Hepatocyte (in vitro differentiated cells): Measurements from ENCODE around the gene DHCR24. TPM values are rescaled to one million over a fixed set of nuclear protein-coding genes. Genes with fewer than 3 reads are reported as not detected.

ENCODE experiments used
- DNase-seq: peaks from one replicate; pipeline ENCODE4 v3.0.0-alpha.2; 2016; ENCODE audit warnings: low spot score
- H2AFZ ChIP-seq: fragments of 200-600 bp; sonication (generic); 2 replicates; pipeline ENCODE4 v1.6.0; 2016; ENCODE audit warnings: antibody characterized with exemption, mild to moderate bottlenecking
- H3K27ac ChIP-seq: fragments of 200-600 bp; sonication (generic); 2 replicates; pipeline ENCODE4 v1.5.1; 2016; ENCODE audit warnings: mild to moderate bottlenecking
- H3K27me3 ChIP-seq: fragments of 200-600 bp; sonication (generic); 2 replicates; pipeline ENCODE4 v1.6.1; 2016
- H3K36me3 ChIP-seq: fragments of 200-600 bp; sonication (generic); replicated peaks from 2 replicates; pipeline ENCODE4 v1.5.1; 2016; ENCODE audit warnings: low read depth; ENCODE audit not compliant: insufficient read depth
- H3K4me1 ChIP-seq: fragments of 200-600 bp; sonication (generic); 2 replicates; pipeline ENCODE4 v1.5.1; 2016; ENCODE audit warnings: mild to moderate bottlenecking, moderate library complexity; ENCODE audit not compliant: insufficient read depth
- H3K4me2 ChIP-seq: fragments of 200-600 bp; sonication (generic); 2 replicates; pipeline ENCODE4 v1.6.0; 2016
- H3K4me3 ChIP-seq: fragments of 200-600 bp; sonication (generic); 2 replicates; pipeline ENCODE4 v1.5.1; 2016; ENCODE audit warnings: mild to moderate bottlenecking
- H3K79me2 ChIP-seq: fragments of 200-600 bp; sonication (generic); 2 replicates; pipeline ENCODE4 v1.6.0; 2017; ENCODE audit warnings: mild to moderate bottlenecking
- H3K9me2 ChIP-seq: fragments of 200-600 bp; sonication (generic); replicated peaks from 2 replicates; pipeline ENCODE4 v1.6.0; 2017; ENCODE audit warnings: mild to moderate bottlenecking; ENCODE audit not compliant: insufficient read depth
- H3K9me3 ChIP-seq: fragments of 200-600 bp; sonication (generic); 2 replicates; pipeline ENCODE4 v1.5.1; 2016; ENCODE audit warnings: low read depth, mild to moderate bottlenecking
- H4K20me1 ChIP-seq: fragments of 200-600 bp; sonication (generic); 2 replicates; pipeline ENCODE4 v1.6.0; 2016; ENCODE audit warnings: mild to moderate bottlenecking; ENCODE audit not compliant: insufficient read depth, poor library complexity, severe bottlenecking
- EZH2 ChIP-seq: fragments of 200-600 bp; sonication (generic); IDR thresholded peaks from 2 replicates; pipeline ENCODE4 v1.6.1; 2016; ENCODE audit warnings: antibody characterized with exemption, mild to moderate bottlenecking, borderline replicate concordance
- EZH2phosphoT487 ChIP-seq: fragments of 200-600 bp; sonication (generic); IDR thresholded peaks from one replicate; pipeline ENCODE4 v1.6.1; 2018; ENCODE audit warnings: antibody characterized with exemption, mild to moderate bottlenecking, low read depth, moderate library complexity; ENCODE audit not compliant: unreplicated experiment, severe bottlenecking
- WGBS: methylation state at CpG from one replicate; pipeline ENCODE4 v1.1.6; 2016; ENCODE audit warnings: low lambda C conversion rate; ENCODE audit errors: missing lambda C conversion rate; 5-methylcytosine and 5-hydroxymethylcytosine counted together
- polyA plus RNA-seq: library from polyadenylated mRNA; unstranded; fragments of >200 nt; fragmentation: Nextera tagmentation; extraction: Ambion mirVana; gene quantifications from 2 replicates; pipeline ENCODE4 v1.2.1, GENCODE V29; 2016
- total RNA-seq: library from RNA; depleted of rRNA; stranded (reverse); fragments of >200 nt; gene quantifications from 2 replicates; pipeline ENCODE4 v1.2.3, GENCODE V29; 2014
- TF ChIP-seq, protein P1 (sequence below): fragments of 200-600 bp; sonication (generic); IDR thresholded peaks from 2 replicates; pipeline ENCODE4 v1.5.1; 2016; ENCODE audit warnings: antibody characterized with exemption, mild to moderate bottlenecking; ENCODE audit not compliant: poor library complexity

DHCR24 gene
- total and polyA plus RNA-seq, 2 experiments from 2014 or later: 282 to 318 TPM

DNA sequence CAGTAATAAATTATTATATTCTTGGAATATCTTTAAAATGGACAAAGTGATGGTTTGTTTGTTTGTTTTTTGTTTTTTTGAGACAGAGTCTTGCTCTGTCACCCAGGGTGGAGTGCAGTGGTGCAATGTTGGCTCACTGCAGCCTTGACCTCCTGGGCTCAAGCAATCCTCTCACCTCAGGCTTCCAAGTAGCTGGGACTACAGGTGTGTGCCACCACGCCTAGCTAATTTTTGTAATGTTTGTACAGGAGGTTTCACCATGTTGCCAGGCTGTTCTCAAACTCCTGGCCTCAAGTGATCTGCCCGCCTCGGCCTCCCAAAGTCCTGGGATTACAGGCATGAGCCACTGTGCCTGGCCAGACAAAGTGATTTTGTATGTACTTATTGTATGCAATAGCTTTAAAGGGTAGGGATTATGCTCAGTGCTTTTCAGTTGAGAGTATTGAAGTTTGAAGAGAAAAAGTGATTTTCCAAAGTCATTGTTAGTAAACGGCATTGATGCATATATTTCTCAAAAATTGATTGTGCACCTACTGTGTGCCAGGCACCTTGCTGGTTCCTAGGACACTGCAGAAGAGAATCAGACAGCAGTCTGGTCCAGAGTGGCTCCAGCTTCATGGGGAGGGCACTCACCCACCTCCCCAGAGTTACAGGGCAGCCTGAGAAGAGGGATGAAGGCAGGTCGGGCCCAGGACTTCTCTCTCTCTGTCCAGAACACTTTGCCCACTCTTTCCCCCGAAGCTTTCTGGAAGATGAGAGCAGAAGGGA, 51.7 kb downstream of the DHCR24 start:
- no peaks in the 10 kb centered on the region for H3K4me1 ChIP-seq
- no peak for DNase-seq
- no peaks in the 10 kb centered on the region for H3K36me3 ChIP-seq
- H2AFZ ChIP-seq: no peak overlapping the region
- no peaks in the 10 kb centered on the region for H4K20me1 ChIP-seq
- TF ChIP-seq EZH2 (no peak), EZH2phosphoT487 (no peak)
- TF ChIP-seq, protein P1, sequence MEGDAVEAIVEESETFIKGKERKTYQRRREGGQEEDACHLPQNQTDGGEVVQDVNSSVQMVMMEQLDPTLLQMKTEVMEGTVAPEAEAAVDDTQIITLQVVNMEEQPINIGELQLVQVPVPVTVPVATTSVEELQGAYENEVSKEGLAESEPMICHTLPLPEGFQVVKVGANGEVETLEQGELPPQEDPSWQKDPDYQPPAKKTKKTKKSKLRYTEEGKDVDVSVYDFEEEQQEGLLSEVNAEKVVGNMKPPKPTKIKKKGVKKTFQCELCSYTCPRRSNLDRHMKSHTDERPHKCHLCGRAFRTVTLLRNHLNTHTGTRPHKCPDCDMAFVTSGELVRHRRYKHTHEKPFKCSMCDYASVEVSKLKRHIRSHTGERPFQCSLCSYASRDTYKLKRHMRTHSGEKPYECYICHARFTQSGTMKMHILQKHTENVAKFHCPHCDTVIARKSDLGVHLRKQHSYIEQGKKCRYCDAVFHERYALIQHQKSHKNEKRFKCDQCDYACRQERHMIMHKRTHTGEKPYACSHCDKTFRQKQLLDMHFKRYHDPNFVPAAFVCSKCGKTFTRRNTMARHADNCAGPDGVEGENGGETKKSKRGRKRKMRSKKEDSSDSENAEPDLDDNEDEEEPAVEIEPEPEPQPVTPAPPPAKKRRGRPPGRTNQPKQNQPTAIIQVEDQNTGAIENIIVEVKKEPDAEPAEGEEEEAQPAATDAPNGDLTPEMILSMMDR: no peak
- H3K9me2 ChIP-seq: no peaks in the 10 kb centered on the region
- no peaks in the 10 kb centered on the region for H3K9me3 ChIP-seq
- no peak overlapping the region for H3K4me3 ChIP-seq
- H3K27ac ChIP-seq: no peak overlapping the region
- no peaks in the 10 kb centered on the region for H3K27me3 ChIP-seq
- H3K79me2 ChIP-seq: no peaks in the 10 kb centered on the region
- WGBS: 88% methylated on average over 6 of the region's 6 CpGs
- no peak overlapping the region for H3K4me2 ChIP-seq

DNA sequence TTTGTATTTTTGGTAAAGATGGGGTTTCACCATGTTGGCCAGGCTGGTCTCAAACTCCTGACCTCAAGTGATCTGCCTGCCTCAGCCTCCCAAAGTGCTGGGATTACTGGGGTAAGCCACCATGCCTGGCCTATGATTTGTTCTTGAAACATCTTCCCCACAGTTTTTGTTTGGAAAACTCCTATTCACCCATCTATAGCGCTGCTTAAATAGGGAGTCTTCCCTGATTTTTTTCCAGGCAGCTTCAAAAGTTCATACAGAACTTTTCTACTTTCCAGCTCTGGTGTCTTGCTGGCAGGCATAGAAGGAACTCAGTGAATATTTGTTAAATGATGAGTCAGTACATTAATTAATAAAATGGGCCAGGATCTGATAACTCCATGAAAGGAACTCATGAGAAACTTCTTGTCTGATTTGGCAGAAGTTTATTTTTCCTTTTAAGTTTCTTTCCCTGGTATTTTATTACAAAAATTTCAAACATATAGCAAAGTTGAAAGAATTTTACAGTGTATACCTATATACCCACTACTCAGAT, 52.9 kb downstream of the DHCR24 start:
- no peaks in the 10 kb centered on the region for H3K9me2 ChIP-seq
- no peak overlapping the region for H2AFZ ChIP-seq
- no peak overlapping the region for H3K27ac ChIP-seq
- H3K27me3 ChIP-seq: no peaks in the 10 kb centered on the region
- H3K9me3 ChIP-seq: no peaks in the 10 kb centered on the region
- WGBS: 96% methylated on average over 1 of the region's 1 CpG
- no peaks in the 10 kb centered on the region for H4K20me1 ChIP-seq
- DNase-seq: no peak
- H3K36me3 ChIP-seq: no peaks in the 10 kb centered on the region
- TF ChIP-seq, protein P1: no peak
- TF ChIP-seq EZH2phosphoT487: no peak
- no peak for TF ChIP-seq EZH2
- H3K4me2 ChIP-seq: no peak overlapping the region
- H3K79me2 ChIP-seq: no peaks in the 10 kb centered on the region
- no peak overlapping the region for H3K4me3 ChIP-seq
- no peaks in the 10 kb centered on the region for H3K4me1 ChIP-seq

DNA sequence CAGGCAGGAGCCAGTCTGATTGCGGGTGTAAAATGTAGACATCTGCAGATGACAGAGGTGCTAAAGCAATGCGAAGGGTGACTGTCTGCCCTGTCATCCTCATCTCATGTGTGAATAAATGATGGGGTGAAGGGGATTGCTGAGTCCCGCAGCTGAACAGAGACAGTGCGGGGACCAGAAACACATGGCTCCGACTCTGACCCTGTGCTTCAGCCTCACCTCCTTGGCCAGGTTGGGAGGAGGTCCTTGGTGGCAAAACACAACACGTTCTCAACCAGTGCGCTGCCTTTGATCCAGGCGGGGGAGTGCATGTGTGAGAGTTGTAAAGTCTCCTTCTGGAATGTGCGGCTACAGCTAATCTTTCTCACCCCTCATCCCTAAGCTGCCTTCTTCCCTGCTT, 53.9 kb downstream of the DHCR24 start:
- H2AFZ ChIP-seq: no peak overlapping the region

More for the DNA sequence above, 53.9 kb downstream of the DHCR24 start:
- Histone ChIP-seq H3K4me2 (no peak overlapping the region), H3K27ac (no peak overlapping the region), H4K20me1 (no peaks in the 10 kb centered on the region), H3K36me3 (no peaks in the 10 kb centered on the region), H3K79me2 (no peaks in the 10 kb centered on the region), H3K27me3 (no peaks in the 10 kb centered on the region), H3K9me2 (no peaks in the 10 kb centered on the region), H3K4me3 (no peak overlapping the region), H3K4me1 (no peaks in the 10 kb centered on the region), H3K9me3 (no peaks in the 10 kb centered on the region)
- DNase-seq: no peak
- WGBS: 87% methylated on average over 9 of the region's 9 CpGs
- TF ChIP-seq, protein P1: no peak
